HCT116 (cell line): ENCODE results near the gene SAMD10. TPM values are rescaled to one million over a fixed set of nuclear protein-coding genes. Genes with fewer than 3 reads are reported as not detected.

Experiments used
- ATAC-seq: fragments of 200-7000 bp; cut with Tn5 transposase; 2 replicates; pipeline ENCODE4 v1.9.1; 2020; ENCODE audit warnings: mild to moderate bottlenecking, moderate library complexity
- BruUV-seq: library from RNA; stranded (reverse); fragments of 400-500 nt; replicated peaks from 2 replicates; lab custom pipeline; 2021; lab: Mats Ljungman, UMichigan
- CTCF ChIA-PET: fragments of 300-600 bp; sonication (Branson Sonifier 250); formaldehyde crosslinking; loops from one replicate; lab custom pipeline; 2021; ENCODE audit warnings: antibody characterized with exemption; lab: Charles Lee
- POLR2A ChIA-PET: fragments of 300-600, 350-600 bp; sonication (Branson Sonifier 250); formaldehyde crosslinking; loops from one replicate; lab custom pipeline; 2021; ENCODE audit warnings: antibody characterized with exemption; lab: Charles Lee
- RAD21 ChIA-PET, 2 experiments: fragments of 300-600 bp; sonication (Branson Sonifier 250); formaldehyde crosslinking; loops; one replicate each; lab custom pipeline; 2023; ENCODE audit warnings: low total read pairs in 2 of 2; ENCODE audit not compliant: uncharacterized antibody in 2 of 2, unreplicated experiment in 2 of 2, low non-redundant PET in 1 of 2; lab: Charles Lee
- DNase-seq: peaks from one replicate; pipeline ENCODE4 v3.0.0-alpha.2; 2010; ENCODE audit warnings: low read depth, low spot score
- H2AFZ ChIP-seq: fragments of 200-600 bp; shearing (Covaris generic), sonication (generic); 2 replicates; pipeline ENCODE4 v1.6.1; 2017; ENCODE audit warnings: low read depth, mixed run types, mixed read lengths, antibody characterized with exemption, low read length; ENCODE audit not compliant: poor library complexity, severe bottlenecking
- H3K27ac ChIP-seq: 2 replicates; pipeline ENCODE4 v1.5.1; 2012; ENCODE audit warnings: low read depth, low read length
- H3K27me3 ChIP-seq: fragments of 200-600 bp; sonication (generic); 2 replicates; pipeline ENCODE4 v1.6.1; 2016; ENCODE audit warnings: mixed run types, low read length, mixed read lengths; ENCODE audit not compliant: insufficient read depth
- H3K36me3 ChIP-seq, 2 experiments: fragments of 200-500 bp in 1 of 2; fragments of 200-600 bp in 1 of 2; sonication (Bioruptor generic) in 1 of 2; sonication (generic) in 1 of 2; 2 replicates each; pipeline versions ENCODE4 v1.5.1 to v1.6.1; 2014 to 2016; ENCODE audit warnings: low read length in 2 of 2, inconsistent platforms in 1 of 2, mixed read lengths in 1 of 2, mixed run types in 1 of 2; ENCODE audit not compliant: insufficient read depth in 2 of 2, control insufficient read depth in 1 of 2
- H3K4me1 ChIP-seq, 2 experiments: fragments of 200-600 bp in 1 of 2; sonication (generic) in 1 of 2; 2 replicates each; pipeline versions ENCODE4 v1.5.1 to v1.6.1; 2012 to 2017; ENCODE audit warnings: low read length in 2 of 2, inconsistent platforms in 1 of 2, mild to moderate bottlenecking in 1 of 2, mixed read lengths in 1 of 2, mixed run types in 1 of 2, moderate library complexity in 1 of 2; ENCODE audit not compliant: insufficient read depth in 2 of 2, control insufficient read depth in 1 of 2
- H3K4me2 ChIP-seq: fragments of 200-600 bp; sonication (generic); 2 replicates; pipeline ENCODE4 v1.6.1; 2017; ENCODE audit warnings: mixed run types, low read length, mixed read lengths
- H3K4me3 ChIP-seq, 2 experiments: fragments of 200-600 bp in 1 of 2; sonication (generic) in 1 of 2; replicated peaks in 1 of 2; 2 replicates each; pipeline ENCODE4 v1.5.1; 2011 to 2016; ENCODE audit warnings: low read length in 2 of 2, control low read depth in 1 of 2, low read depth in 1 of 2, mild to moderate bottlenecking in 1 of 2, mixed read lengths in 1 of 2, mixed run types in 1 of 2
- H3K79me2 ChIP-seq: fragments of 200-600 bp; sonication (generic); 2 replicates; pipeline ENCODE4 v1.6.1; 2017; ENCODE audit warnings: mild to moderate bottlenecking, mixed run types, low read length, moderate library complexity, mixed read lengths; ENCODE audit not compliant: insufficient read depth
- H3K9ac ChIP-seq: fragments of 200-600 bp; sonication (generic); 2 replicates; pipeline ENCODE4 v1.6.1; 2016; ENCODE audit warnings: low read length, mixed read lengths
- H3K9me2 ChIP-seq: fragments of 200-600 bp; sonication (generic), shearing (Covaris generic); 2 replicates; pipeline ENCODE4 v1.6.1; 2017; ENCODE audit warnings: mixed run types, mild to moderate bottlenecking, moderate library complexity; ENCODE audit not compliant: insufficient read depth
- H3K9me3 ChIP-seq, 2 experiments: fragments of 200-500 bp in 1 of 2; fragments of 200-600 bp in 1 of 2; sonication (Bioruptor generic) in 1 of 2; sonication (generic) in 1 of 2; 2 replicates each; pipeline ENCODE4 v1.6.1; 2014 to 2017; ENCODE audit warnings: low read length in 2 of 2, mixed read lengths in 2 of 2, inconsistent platforms in 1 of 2, low read depth in 1 of 2, mild to moderate bottlenecking in 1 of 2, mixed run types in 1 of 2, moderate library complexity in 1 of 2; ENCODE audit not compliant: control insufficient read depth in 1 of 2, insufficient read depth in 1 of 2
- H4K20me1 ChIP-seq: fragments of 200-600 bp; sonication (generic), shearing (Covaris generic); 2 replicates; pipeline ENCODE4 v1.6.1; 2017; ENCODE audit warnings: mixed run types, mild to moderate bottlenecking, moderate library complexity; ENCODE audit not compliant: insufficient read depth
- CBX3 ChIP-seq: IDR thresholded peaks from 2 replicates; pipeline ENCODE4 v1.6.1; 2012; ENCODE audit warnings: low read depth
- CEBPB ChIP-seq: IDR thresholded peaks from 2 replicates; pipeline ENCODE4 v1.6.1; 2012; ENCODE audit warnings: low read depth
- CTCF ChIP-seq, 3 experiments: fragments of 200-600 bp in 1 of 3; sonication (generic) in 1 of 3; IDR thresholded peaks in 2 of 3; conservative IDR thresholded peaks in 1 of 3; 2 replicates each; pipeline ENCODE4 v1.5.1; 2012 to 2017; ENCODE audit warnings: low read depth in 2 of 3, low read length in 2 of 3, antibody characterized with exemption in 1 of 3, borderline replicate concordance in 1 of 3, control low read depth in 1 of 3, mild to moderate bottlenecking in 1 of 3, mixed read lengths in 1 of 3, mixed run types in 1 of 3, moderate library complexity in 1 of 3; ENCODE audit not compliant: insufficient read depth in 1 of 3
- ELF1 ChIP-seq: IDR thresholded peaks from 2 replicates; pipeline ENCODE4 v1.6.1; 2012; ENCODE audit warnings: low read depth, borderline replicate concordance
- EZH2 ChIP-seq: fragments of 200-600 bp; sonication (generic); IDR thresholded peaks from 2 replicates; pipeline ENCODE4 v1.6.1; 2017; ENCODE audit warnings: antibody characterized with exemption, mixed run types
- EZH2phosphoT487 ChIP-seq: fragments of 200-600 bp; IDR thresholded peaks from 2 replicates; pipeline ENCODE4 v1.6.1; 2018; ENCODE audit warnings: antibody characterized with exemption, borderline replicate concordance
- FOSL1 ChIP-seq: IDR thresholded peaks from 2 replicates; pipeline ENCODE4 v1.6.1; 2012; ENCODE audit warnings: low read depth
- JUND ChIP-seq: IDR thresholded peaks from 2 replicates; pipeline ENCODE4 v1.6.1; 2012
- POLR2A ChIP-seq: IDR thresholded peaks from 2 replicates; pipeline ENCODE4 v1.7.0; 2011; ENCODE audit warnings: borderline replicate concordance; ENCODE audit not compliant: insufficient read depth, insufficient read length; ENCODE audit errors: extremely low read depth
- RAD21 ChIP-seq: IDR thresholded peaks from 2 replicates; pipeline ENCODE4 v1.6.1; 2012; ENCODE audit warnings: low read depth, mild to moderate bottlenecking
- SIN3A ChIP-seq: IDR thresholded peaks from 2 replicates; pipeline ENCODE4 v1.6.1; 2012; ENCODE audit warnings: low read depth
- SP1 ChIP-seq: IDR thresholded peaks from 2 replicates; pipeline ENCODE4 v1.6.1; 2012; ENCODE audit warnings: low read depth
- SRF ChIP-seq: IDR thresholded peaks from 2 replicates; pipeline ENCODE4 v1.6.1; 2012; ENCODE audit warnings: low read depth
- TCF7L2 ChIP-seq: IDR thresholded peaks from 2 replicates; pipeline ENCODE4 v1.7.0; 2011; ENCODE audit warnings: borderline replicate concordance, inconsistent platforms; ENCODE audit not compliant: insufficient read depth, insufficient read length; ENCODE audit errors: extremely low read depth
- YY1 ChIP-seq: IDR thresholded peaks from 2 replicates; pipeline ENCODE4 v1.6.1; 2011; ENCODE audit warnings: low read length, low read depth, moderate library complexity, mild to moderate bottlenecking; ENCODE audit not compliant: insufficient replicate concordance; ENCODE audit errors: extremely low read depth
- ZBTB33 ChIP-seq: IDR thresholded peaks from 2 replicates; pipeline ENCODE4 v1.6.1; 2011; ENCODE audit warnings: mild to moderate bottlenecking, low read length, moderate library complexity; ENCODE audit not compliant: insufficient replicate concordance; ENCODE audit errors: extremely low read depth
- intact Hi-C: fragments of 100-400 bp; cut with micrococcal nuclease; formaldehyde crosslinking; loops from 2 replicates; pipeline ENCODE4 v1.10.0; 2022
- total RNA-seq: library from RNA; stranded (reverse); gene quantifications from one replicate; pipeline ENCODE4 v1.2.1, GENCODE V29; 2021; ENCODE audit not compliant: unreplicated experiment
- TF ChIP-seq, protein P1 (sequence below): IDR thresholded peaks from 2 replicates; pipeline ENCODE4 v1.6.1; 2012
- TF ChIP-seq, protein P2 (sequence below): IDR thresholded peaks from 2 replicates; pipeline ENCODE4 v1.6.1; 2012
- TF ChIP-seq, protein P3 (sequence below): IDR thresholded peaks from 2 replicates; pipeline ENCODE4 v1.6.1; 2012; ENCODE audit warnings: low read depth

Gene SAMD10
- total RNA-seq, 1 experiment from 2014 or later, result 4.2 TPM

DNA sequence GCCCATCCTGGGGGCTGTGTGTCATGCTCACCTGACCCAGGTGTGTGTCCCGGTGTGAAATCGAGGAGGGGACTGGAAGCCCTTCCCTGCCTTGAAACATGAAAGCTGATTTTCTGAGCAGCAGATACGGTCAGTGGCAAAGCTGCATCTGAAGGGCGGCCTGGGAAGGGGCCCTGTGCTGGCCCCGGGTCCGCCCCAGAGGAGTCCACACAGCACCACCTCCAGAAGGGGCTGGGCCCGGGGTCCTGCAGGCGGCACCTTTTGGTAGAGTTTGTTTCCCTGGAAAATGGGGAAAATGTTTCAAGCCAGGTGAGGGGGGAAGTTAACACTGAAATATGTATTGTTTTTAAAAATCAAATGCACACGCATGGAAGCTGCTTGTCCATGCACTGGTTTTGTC lies 44.0 kb downstream of the SAMD10 start:
- POLR2A ChIA-PET, result no interaction called here
- Histone ChIP-seq H3K9me2 (no peaks in the 10 kb centered on the region), H3K4me1 (no peaks in the 10 kb centered on the region), H3K27me3 (no peaks in the 10 kb centered on the region), H2AFZ (no peak overlapping the region), H3K4me3 (no peak overlapping the region), H3K9me3 (no peaks in the 10 kb centered on the region), H3K36me3 (peaks cover 12 to 20% of the 10 kb centered on the region in 2 experiments), H4K20me1 (no peaks in the 10 kb centered on the region), H3K9ac (no peak overlapping the region)
- RAD21 ChIA-PET, result no interaction called here
- DNase-seq, result no peak
- no TSS peak for BruUV-seq
- intact Hi-C loops, result no loop called here
- CTCF ChIA-PET, result no interaction called here
- no peak for TF ChIP-seq CTCF (IDR thresholded peaks at IDR 0.05 in 2 of 3, conservative IDR thresholded peaks at IDR 0.05 in 1 of 3; ENCODE audit: borderline replicate concordance in 1 of 3, insufficient read depth in 1 of 3, low read depth in 2 of 3, low read length in 2 of 3)
- no peak for TF ChIP-seq TCF7L2
- no peak for TF ChIP-seq SIN3A
- no peak for TF ChIP-seq RAD21
- no peak for TF ChIP-seq ZBTB33
- no peak for TF ChIP-seq POLR2A
- TF ChIP-seq ELF1, result no peak
- no peak for TF ChIP-seq CEBPB
- TF ChIP-seq FOSL1, result no peak
- TF ChIP-seq, protein P1, sequence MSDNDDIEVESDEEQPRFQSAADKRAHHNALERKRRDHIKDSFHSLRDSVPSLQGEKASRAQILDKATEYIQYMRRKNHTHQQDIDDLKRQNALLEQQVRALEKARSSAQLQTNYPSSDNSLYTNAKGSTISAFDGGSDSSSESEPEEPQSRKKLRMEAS, result no peak
- no peak for TF ChIP-seq JUND
- TF ChIP-seq, protein P2, sequence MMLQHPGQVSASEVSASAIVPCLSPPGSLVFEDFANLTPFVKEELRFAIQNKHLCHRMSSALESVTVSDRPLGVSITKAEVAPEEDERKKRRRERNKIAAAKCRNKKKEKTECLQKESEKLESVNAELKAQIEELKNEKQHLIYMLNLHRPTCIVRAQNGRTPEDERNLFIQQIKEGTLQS, result no peak
- TF ChIP-seq, protein P3, sequence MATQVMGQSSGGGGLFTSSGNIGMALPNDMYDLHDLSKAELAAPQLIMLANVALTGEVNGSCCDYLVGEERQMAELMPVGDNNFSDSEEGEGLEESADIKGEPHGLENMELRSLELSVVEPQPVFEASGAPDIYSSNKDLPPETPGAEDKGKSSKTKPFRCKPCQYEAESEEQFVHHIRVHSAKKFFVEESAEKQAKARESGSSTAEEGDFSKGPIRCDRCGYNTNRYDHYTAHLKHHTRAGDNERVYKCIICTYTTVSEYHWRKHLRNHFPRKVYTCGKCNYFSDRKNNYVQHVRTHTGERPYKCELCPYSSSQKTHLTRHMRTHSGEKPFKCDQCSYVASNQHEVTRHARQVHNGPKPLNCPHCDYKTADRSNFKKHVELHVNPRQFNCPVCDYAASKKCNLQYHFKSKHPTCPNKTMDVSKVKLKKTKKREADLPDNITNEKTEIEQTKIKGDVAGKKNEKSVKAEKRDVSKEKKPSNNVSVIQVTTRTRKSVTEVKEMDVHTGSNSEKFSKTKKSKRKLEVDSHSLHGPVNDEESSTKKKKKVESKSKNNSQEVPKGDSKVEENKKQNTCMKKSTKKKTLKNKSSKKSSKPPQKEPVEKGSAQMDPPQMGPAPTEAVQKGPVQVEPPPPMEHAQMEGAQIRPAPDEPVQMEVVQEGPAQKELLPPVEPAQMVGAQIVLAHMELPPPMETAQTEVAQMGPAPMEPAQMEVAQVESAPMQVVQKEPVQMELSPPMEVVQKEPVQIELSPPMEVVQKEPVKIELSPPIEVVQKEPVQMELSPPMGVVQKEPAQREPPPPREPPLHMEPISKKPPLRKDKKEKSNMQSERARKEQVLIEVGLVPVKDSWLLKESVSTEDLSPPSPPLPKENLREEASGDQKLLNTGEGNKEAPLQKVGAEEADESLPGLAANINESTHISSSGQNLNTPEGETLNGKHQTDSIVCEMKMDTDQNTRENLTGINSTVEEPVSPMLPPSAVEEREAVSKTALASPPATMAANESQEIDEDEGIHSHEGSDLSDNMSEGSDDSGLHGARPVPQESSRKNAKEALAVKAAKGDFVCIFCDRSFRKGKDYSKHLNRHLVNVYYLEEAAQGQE, result no peak
- no peak for TF ChIP-seq EZH2phosphoT487
- no peak for TF ChIP-seq EZH2
- no peak for TF ChIP-seq CBX3
- TF ChIP-seq SRF, result no peak
- no peak for TF ChIP-seq YY1
- TF ChIP-seq SP1, result no peak
- TF ChIP-seq, all 23 proteins: peak for 0
- no peak for ATAC-seq
- H3K79me2 ChIP-seq, result peaks cover 15% of the 10 kb centered on the region; the same call in 1 of the 2 replicates
- H3K27ac ChIP-seq, result no peak overlapping the region
- no peak overlapping the region for H3K4me2 ChIP-seq
